ENCODE measurements around the gene USP12.

Gene USP12

DNA sequence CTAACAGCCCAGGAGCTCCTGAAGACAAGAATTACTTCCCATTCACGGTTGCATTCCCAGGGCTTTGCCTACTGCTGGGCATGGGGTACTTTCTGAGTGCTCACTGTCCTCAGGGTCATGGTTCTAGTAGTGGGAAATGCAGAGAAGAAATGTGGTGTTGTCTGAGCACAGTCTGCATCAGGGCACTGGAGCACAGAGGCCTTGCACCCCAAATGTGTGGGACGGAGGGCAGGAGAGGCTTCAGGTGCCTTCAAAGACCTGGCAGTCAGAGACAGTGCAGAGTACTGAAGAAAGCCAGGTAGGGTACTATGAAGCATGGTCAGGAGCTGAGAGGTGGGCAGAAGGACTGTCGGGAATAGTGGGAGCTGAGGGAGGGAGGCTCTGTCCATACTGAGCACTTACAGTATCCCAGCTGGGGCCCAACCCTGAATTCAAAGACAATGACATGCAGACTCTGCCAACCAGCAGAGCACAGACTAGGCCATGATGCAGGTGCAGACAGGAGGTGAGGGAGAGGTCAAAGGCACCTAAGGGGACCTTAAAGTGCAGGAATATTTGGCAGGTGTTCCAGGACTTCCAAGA is 144.4 kb downstream of the USP12 start:
- DNase-seq: no peak

DNA sequence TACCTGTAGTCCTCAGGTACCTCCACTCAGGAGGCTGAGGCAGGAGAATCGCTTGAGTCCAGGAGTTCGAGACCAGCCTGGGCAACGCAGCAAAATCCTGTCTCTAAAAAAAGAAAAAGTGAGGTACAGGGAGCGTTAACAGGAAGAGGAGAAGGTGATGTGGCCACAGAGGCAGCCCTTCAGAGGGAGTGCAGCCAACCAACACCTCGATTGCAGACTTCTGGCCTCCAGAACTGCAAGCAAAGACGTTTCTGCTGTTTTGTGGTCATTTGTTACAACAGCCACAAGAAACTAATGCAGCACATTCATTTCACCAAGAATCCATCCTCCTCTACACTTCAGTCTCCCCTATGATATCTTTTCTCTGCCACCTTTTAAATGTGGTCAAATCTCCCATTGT is 145.2 kb downstream of the USP12 start:
- DNase-seq: no peak

DNA sequence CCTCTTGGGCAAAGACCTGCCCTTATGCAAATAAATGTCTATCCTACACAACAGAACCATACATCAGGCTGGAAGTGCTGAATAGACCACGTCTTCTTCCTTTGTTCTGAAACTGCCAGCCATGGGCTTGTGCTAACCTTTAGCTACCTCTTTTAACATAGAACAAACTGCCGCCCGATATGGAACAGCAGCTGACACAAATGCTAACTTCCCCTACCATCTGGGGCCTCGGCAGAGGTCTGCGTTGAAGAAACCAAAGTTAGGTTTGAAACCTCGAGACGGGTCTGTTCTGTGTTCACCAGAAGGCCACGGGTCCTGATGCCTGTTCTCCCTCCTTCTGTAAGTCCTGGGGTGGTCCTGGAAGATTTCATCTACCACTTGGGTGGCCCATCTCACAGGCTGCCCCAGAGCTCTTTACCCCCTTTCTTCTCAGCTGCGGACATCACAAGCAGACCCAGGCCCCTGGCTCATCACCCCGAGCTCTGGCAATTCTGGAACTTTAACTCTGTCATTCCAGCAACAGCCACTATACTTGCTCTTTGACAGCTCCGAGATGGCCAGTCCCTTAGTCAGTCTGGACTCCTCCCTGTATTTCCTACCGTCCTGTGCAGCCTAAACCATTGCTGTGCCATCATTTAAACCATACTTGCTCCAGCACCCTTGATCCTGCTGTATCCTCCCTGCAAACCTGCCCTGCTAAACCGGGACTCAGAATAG is 146.7 kb downstream of the USP12 start:
- DNase-seq: no peak

DNA sequence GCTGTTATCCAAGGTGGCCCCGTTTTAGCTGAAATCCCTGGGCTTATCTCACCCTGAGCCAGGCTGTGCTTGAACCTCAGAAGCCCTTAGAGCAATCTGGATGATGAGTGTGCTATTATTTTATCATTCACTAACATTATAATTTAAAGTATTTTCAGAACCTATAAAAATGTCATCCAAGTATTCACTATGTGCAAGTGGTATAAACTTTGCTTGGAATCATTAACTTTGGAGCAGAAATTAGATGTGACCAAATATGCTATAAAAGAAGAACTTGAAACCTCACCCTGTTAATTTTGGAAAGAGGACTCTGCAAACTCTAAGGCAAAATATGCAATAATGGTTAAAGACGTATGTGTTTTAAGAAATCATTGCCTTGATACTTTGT is 147.5 kb downstream of the USP12 start:
- no peak for DNase-seq

DNA sequence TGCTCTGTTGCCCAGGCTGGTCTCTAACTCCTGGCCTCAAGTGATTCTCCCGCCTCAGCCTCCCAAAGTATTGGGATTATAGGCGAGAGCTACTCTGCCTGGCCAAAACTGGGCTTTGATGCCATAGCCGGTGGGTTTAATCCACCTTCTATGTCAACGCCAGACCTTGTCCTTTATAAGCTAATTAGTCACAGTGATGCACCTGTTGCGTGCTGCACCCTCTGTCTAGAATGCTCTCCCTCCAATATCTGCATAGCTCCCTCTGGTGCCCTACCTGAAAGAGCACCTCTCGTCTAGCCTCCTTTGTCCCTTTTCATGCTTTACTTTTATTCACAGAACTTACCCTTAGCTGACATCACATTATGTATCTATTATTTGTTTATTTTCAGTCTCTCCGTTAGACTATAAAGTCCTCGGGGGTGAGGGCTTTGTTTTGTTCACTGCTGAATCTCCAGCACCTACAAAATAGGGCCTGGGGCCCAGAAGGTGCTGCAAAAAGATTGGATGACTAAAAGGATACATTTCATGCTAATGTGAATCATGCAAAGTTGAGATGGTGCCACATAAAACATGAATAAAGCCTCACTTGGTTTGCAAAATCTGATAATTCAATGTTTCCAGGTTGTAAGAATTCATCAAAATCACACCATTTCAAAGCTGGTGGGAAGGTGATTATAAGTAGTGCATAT is 148.1 kb downstream of the USP12 start:
- no peak for DNase-seq

DNA sequence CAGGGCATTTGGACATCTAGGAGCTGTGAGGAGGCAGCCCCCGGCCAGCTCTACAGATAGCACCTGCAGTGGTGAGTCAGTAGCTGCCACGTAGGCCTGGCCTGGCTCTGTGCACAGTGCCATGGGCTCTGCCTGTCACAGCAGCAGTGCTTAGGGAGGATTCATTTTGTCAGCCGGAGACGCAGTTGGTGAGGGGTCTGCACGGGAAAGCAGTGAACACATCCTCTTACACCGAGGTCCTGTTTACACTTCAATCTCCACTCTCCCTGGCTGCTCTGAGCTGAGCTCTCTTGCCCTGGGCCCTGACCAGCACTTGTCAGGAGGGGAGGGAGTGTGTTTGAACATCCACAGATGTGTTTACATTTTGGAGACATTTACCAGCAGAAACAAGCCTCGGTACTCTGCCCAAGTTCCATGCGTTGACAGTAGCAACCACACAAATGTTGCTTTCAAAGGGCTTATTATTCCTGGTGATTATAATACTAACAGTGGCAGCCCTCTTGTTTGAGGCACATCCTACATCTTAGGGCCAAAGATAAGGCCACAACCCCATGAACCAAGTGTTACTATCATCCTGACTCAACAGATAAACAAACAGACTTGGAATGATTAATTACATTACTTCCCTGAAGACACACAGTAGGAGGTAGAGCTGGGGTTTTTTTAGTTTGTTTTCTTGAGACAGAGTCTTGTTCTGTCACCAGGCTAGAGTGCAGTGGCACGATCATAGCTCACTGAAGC is 148.9 kb downstream of the USP12 start:
- no peak for DNase-seq

DNA sequence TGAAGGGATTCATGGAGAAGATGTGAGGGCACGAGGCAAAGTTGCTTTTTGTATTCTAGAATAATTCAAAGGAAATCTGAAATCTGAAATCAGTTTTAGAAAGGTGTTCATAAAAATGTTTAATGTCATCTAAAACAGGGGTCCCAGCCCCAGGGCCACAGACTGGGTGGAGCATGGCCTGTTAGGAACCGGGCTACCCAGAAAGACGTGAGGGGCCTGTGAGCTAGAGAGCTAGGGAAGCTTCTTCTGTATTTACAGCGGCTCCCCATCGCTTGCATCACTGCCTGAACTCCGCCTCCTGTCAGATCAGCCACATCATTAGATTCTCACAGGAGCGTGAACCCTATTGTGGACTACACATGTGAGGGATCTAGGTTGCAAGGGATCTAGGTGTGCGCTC is 151.2 kb downstream of the USP12 start:
- no peak for DNase-seq

DNA sequence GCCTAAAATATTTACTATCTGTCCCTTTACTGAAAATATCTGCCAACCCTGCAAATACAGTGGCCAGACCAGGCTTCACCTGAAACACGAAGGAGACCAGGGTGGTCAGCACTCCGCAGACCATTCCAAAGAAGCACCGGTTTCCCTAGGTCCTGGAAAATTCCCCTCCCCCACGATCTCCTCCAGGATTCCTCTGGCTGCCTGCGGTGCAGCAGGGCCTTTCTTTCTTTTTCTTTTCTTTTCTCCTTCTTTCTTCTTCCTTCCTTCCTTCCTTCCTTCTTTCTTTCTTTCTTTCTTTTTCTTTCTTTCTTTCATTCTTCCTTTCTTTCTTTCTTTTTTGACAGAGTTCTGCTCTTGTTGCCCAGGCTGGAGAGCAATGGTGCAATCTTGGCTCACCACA is 152.7 kb downstream of the USP12 start:
- no peak for DNase-seq

GRCh38 chr13:27018344-27018861 is 153.2 kb downstream of the USP12 start:
- DNase-seq: no peak

GRCh38 chr13:27016875-27017274 is 154.7 kb downstream of the USP12 start:
- no peak for DNase-seq

All from activated CD4-positive, alpha-beta T cell treated with anti-CD3 and anti-CD28 coated beads for 48 hours (primary cell).